GM18511 (cell line): Measurements from ENCODE around the gene LITAF.

Source experiments
- ATAC-seq: cut with Tn5 transposase; IDR thresholded peaks from one replicate; pipeline ENCODE4 v1.9.1; 2021; ENCODE audit warnings: mild to moderate bottlenecking, moderate library complexity; ENCODE audit not compliant: unreplicated experiment

Gene LITAF

DNA sequence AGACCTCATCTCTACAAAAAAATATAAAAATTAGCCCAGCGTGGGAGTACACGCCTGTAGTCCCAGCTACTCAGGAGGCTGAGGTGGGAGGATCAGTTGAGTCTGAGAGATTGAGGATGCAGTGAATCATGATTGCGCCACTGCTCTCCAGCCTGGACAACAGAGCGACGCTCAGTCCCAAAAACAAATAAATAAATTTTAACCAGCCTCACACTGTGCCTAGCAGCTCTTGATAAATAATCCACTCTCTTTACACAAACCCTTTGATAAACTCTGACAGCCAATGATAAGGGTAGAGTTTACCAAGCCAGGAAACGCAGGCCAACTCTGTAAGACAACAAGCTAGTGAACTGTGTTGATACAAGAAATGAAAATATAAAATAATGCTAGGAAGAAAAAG is 32.7 kb downstream of the LITAF start:
- no peak for ATAC-seq

DNA sequence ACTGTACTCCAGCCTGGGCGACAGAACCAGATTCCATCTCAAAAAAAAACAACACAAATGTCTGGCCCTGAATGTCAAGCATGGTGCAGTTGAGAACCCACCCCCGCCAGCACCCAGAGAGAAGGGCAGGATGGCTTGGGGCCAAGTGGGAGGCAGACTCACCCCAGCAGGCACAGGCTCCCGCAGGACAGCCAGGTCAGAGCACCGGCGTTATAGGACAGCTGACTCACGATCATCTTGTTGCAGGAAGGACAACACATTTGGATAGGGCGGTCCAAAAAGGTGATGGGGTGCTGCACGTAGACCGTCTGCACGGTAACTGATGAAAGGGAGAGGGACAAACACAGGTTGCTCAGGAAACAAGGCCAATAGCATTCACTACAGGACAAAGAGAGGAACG is 33.3 kb downstream of the LITAF start:
- no peak for ATAC-seq

DNA sequence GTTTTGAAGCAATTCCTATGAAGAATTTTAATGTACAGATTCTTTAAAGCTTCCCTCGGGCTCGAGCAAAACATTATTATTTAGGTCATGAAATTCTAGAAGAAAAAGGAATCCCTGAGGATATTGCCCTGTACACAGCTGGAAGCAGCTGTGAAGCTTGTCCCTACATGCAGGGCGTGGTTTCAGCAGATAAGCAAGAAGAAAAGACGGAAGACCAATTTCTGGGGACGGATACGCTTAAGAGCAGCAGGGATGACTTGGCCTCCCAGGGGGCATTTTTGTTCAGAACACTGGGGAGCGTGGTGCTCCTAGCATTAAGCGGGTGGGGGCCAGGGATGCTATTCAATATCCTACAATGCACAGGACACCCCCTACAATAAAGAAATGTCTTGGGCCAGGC is 34.3 kb downstream of the LITAF start:
- ATAC-seq: no peak

DNA sequence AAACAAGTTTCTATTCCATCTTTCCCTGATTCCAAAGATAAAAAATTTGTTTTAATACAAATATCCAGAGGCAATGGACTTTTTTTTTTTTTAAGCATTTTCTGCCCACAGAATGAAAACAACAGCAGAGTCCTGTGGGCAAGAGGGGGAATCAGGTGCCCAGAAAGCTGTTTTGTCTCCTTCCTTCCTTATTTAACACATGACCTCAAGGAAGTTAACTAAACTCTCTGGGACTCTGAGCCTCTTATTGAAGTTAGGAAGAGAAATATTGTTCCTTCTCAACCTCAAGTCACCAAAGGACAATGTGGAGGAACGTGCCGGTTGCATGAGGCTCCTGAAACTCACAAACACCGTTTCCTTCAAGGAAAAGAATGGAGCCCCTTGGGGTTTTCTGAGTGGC is 34.9 kb downstream of the LITAF start:
- ATAC-seq: no peak

DNA sequence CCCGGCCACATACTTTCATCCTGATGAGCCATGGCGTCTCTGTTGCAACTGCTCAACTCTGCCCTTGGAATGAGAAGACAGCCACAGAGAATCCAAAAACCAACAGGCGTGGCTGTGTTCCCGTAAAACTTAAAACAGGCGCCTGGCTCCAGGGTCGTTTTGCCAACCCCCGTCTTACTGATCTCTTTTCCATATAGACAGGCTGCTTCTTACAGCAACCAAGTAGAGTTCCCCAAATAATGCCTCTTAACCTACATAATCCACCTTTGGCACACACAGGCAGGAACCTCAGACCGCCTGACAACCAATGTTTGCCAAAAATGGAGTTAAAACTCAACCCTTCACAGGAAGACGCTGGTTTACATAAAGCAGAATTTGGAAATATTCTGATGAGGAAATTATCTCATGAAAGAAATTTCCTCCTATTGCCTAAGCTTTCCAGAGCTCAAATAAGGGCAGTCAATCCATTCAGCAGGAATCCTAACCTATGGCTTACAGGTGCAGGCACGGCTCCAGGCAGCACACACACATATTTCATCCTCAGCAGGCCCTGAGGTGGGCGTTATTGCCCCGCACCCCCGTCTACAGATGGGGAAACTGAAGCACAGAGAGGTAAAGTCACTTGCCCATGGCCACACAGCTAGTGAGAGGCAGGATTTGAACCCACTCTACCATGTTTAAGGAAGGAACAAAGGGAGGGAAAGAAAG is 35.8 kb downstream of the LITAF start:
- ATAC-seq: no peak

DNA sequence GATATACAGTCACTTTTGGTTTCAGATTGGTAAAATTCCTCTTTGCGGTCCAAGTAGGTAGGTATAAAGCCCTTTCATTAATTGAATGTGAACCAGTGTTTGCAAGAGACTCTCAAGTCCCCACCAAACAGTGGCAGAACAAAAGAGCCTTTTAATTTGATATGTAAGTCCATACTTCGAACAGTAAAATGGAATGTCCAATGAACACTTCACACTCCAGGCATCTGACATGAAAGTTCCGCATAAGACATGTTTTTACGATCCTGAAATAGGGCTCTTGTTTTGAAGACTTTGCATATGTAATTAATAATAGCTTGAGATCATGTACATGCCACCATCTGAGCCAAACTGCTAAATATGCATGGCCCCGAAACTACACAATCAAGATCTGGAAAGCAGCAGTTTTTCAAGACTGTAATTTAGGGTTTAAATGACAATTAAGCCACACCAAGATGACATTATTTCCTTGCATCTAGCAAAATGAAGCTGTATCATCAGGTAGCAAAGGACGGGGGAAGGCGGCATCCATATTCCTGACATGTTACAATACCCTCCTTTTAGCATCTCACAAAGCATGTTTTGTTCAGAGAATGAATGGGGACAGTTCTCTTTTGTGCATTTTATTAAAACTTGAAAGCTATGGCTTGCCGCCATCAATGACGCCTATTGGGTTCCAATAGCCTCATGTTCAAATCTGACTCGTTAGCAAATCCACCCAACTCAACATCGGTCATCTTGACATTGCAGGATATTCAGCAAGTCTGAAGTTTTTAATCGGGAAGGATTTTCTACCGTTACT is 39.4 kb downstream of the LITAF start:
- ATAC-seq: no peak

DNA sequence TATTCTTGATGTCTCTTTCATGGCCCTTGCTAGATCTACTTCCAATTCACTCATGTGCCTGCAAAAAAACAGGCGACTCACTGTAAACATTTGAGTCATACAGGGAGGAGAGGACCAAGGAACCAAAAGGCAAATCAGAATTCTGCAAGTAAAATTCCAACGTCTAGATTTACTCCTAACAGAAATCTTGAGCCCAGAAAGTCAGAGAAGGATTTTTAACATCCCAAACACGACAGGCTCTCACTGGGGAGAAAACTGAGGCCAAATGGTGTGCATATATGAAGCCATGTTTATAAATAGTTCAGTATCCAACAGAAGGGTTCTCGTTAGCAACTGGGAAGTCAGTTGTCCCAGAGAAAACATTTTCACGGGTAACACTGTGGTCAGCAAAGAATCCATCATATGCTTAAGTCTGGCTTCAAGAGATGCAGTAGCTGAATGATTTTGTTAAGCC is 40.1 kb downstream of the LITAF start:
- ATAC-seq: no peak

DNA sequence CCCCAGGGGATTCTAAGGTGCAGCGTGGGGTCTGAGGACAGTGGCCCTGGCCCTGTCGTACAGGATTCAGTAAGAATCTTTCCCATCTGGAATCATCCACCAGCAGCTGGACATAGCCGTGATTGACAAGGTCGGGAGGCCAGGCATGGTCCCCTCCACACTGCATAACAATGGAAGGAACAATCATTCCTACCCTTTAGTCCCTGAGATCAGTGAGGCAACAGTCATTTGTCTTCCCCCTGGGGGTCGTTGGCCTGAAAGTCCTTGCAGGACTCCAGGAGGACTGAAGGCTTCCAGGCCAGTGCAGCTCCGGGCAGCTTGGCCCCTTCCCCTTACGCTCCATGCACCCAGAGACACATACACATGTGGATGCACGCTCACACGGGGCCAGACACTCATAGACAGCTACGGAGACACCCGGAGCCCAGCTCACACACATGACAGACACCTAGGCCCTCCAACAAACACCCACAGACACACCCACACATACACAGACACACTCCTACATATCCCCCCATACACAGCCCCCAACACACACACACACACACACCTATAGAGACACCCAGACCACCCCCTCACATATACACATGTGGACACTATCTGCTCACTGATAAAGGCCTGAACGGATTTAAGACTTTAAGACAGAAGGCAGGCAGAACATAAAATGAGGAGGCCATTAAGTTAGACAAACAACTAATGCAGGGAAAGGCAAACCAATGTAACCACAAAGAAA is 42.9 kb downstream of the LITAF start:
- no peak for ATAC-seq

DNA sequence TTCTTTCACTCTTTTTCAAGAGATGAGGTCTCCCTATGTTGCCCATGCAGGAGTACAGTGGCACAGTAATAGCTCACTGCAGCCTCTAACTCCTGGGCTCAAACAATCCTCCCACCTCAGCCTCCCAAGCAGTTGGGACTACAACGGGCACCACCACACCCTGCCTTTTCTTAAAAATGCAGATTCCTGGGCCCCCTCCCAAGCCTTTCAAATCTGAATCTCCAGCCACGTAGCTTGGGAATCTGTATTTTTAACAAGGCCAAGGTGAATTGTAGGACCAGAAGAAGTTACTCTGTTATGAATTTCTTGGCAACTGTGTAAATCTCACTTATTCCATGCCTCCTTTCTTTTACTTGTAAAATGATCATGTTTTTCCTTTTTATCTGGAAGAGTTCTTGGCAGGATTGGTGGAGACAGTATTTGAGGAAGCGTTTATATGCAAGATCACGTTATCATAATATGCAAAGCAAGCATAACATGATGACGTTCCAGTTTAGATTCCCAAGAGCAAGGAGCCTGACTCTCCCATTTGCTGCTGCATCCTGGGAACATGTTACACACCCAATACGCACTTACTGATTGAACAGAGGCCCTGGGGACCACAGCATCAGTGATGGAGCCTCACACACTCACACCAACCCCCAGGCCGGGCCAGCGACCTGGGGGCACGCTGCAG is 44.5 kb downstream of the LITAF start:
- no peak for ATAC-seq

DNA sequence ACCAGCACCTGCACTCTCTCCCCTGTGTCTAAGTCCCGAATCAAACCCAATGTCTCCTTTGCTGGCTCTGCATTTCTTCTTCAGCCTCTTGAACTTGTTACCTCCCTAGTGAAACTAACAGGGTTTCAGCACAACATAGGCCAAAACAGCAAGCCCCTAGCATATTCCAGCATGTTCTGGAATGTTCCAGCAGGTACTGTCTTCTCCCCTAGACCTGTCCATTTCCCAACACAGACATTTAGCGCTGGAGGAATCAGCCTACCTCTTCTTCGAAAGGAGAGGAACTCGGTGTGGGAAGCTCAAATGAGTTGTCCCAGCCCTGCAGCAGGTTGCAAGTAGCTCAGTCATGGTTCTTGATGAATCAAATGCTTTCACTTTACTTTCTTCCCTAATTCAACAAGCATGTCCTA is 47.1 kb downstream of the LITAF start:
- ATAC-seq: no peak

DNA sequence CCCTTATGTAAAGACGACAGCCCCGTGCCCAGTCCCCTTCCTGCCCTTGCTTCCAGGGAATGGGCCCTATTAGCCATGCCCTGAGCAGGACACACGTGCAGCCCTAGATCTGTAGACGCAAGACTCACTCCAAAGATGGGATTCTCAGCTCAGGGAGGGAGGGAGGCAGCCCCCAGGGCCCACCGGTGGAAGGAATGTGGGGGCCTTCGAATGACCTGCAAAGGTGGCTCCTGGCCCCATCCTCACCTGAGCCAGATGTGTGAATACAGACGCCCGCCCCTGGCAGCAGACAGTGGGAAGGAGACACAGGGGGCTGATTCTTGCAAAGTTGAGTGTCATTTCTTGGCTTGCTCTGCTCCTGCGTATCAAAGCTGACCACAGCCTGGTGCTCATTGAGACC is 47.8 kb downstream of the LITAF start:
- ATAC-seq: no peak

DNA sequence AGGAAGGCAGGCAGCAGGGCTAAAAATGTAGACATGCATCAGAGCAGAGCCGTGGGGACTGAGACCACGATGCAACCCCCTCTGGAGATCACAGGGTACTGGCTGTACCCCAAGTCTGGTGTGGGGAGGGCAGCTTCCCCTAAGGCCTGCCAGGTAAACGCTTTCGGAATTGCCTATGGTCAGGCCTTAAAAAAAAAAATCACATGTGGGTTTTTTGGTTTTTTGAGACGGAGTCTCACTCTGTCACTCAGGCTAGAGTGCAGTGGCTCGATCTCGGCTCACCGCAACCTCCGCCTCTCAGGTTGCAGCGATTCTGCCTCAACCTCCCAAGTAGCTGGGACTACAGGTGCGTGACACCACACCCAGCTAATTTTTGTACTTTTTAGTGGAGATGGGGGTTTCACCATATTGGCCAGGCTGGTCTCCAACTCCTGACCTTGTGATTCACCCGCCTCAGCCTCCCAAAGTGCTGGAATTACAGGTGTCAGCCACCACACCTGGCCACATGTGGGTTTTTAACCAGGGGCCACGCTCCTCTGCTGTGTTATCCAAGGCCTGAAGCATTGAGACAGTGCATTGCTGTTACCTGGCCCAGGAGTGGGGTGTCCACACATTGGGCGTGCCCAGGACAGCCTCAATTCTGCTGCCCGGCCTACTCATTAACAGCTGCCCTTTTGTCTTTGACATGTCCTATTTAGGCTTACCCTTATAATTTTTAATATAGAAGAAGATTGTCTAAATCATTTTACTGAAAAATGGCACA is 50.4 kb downstream of the LITAF start:
- ATAC-seq: no peak

DNA sequence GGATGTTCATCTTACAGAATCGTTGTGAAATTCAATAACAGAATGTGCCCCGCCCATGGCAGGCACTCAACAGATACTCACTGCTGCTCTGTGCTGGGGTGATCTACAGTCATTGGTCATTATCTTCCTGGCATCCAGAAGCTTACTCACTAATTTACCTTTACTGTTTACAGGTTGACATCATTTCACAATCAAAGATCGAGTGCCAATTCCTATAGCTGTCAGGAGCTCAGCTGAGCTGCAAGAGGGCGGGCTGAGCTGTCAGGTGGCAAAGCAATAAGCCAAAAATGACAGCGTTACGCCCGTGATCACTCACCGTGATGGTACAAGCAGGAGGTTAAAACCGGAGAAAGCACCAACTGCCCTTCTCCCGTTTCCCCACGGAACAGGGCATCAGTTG is 51.2 kb downstream of the LITAF start:
- ATAC-seq: no peak

DNA sequence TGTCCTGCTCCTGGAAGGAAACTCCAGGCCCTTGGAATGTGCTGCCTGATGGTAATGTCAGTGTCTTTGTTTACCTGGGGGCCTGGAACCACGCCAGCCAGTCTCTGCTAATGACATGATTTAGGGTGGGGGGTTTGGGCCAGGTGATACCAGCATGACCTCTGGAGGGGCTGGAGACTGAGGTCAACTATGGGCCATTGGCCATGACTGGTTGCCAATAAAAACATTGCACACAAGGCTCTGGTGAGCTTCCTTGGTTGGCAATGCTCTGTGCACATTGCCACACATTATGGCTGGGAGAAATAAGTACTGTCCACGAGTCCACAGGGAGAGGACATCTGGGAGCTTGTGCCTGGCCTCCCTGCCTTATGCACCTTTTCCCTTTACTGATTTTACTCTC is 52.5 kb downstream of the LITAF start:
- no peak for ATAC-seq

DNA sequence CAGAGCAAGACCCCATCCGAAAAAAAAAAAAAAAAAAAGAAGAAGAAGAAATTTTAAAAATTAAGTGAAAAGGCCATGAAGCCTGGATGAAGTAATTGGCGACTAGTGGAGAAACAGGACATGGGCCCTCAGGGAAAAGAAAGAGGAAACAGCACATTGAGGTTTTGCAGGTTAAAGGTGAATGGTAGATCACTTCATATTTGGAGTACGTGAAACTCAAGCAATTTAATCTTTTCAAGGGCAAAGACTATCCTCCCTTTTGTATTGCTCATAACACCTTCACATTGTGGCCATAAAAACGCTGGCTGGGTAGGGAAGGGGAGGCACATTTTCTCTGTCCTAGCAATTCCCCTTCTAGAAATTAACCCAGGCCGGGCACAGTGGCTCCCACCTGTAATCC is 53.1 kb downstream of the LITAF start:
- ATAC-seq: no peak

DNA sequence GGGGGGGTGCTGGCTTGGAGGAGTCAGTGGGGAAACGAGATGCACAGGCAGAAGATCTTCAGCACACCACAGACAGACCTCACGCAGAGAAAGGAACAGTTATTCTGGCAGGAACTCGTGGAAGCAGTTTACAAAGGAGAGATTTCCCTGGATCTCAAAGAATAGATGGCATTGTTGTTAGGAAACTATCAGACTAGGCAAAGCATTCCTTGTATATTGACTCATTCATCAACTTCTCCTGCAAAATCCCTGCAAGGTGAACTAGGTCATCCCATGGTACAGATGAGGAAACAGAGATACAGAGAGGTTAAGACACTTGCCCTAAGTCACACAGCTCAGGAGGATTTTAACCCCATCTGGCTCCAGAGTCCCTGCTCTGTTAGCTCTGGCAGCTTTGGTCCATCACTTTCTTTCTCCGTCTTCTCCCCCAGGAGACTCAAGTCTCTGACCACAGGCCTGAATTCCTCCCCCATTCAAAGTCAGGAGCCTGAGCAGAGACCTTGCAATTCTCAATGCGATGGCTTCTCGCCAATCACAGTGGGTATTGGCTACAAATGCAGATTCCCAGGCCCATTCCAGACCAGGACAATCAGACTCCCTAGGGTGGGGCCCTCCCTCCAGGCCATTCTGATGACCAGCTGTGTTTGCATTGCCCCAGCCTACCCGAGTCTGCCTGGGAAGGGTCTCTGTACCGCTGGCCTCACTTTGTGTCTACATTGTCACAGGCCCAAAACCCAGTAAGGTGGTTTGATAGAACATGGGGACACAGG is 56.4 kb downstream of the LITAF start:
- no peak for ATAC-seq

DNA sequence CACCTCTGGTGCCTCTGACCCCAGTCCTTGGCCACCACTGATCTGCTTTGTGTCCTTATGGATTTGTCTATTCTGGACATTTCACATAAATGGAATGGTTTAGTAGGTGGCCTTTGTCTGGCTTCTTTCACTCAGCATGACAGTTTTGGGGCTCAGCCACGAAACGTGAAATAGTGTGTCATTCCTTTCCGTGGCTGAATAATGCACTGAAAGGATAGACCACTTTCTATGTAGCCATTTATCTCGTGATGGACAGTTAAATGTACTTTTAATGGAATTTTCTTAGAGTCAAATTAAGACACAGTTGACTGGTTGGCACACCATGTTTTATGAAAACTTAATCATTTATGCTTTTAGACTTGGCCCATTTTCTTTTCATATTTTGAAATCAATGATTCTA is 57.4 kb downstream of the LITAF start:
- ATAC-seq: no peak

DNA sequence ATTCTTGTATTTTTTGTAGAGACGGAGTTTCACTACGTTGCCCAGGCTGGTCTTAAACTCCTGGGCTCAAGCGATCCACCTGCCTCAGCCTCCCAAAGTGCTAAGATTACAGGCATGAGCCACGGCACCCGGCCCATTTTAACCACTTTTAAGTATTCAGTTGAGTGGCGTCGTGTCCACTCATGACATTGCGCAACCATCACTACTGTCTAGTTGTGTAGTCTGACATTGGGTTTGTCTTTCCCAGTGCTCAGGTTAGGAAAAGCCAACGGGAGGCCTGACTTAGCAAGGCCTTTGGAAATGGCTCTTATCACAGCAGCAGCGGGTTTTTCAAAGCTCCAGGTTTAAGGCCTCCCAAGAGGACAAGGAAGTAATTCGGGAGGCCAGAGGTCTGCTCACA is 58.7 kb downstream of the LITAF start:
- no peak for ATAC-seq

DNA sequence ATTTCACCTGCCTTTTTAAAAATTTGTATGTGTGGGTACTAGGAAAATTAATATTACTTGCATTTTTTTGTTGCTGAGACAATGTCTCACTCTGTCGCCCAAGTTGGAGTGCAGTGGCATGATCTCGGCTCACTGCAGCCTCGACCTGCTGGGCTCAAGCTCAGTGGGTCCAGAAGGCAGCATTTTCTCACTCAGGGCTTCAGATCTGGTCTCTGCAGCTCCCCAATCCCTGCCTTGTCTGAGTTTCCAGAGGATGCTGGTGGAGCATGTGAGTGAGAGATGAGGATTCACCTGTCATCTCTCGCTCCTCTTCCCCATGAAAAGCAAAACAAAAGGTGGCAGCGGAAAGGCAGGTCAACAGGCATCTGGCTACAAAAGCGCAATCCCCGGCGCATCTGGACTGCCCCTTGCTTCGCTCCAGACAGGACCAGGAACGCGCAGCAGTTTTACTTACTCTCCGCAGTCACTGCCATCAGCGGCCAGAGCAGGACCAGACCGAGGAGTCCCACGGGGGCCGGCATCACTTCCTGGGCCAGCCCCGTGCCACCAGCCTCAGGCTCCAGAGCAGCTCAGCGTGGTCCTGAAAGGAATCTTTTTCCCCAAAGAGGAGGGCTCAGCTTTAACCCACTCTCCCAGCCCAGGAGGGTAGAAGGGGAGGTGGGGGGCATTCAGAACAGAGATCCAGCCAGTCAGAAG is 59.9 kb downstream of the LITAF start:
- no peak for ATAC-seq
